ENCODE measurements around the gene ZNF462. TPM values are rescaled to one million over a fixed set of nuclear protein-coding genes. Genes with fewer than 3 reads are reported as not detected.

The ZNF462 gene
- total RNA-seq, 1 donor from 2014 or later = 29.2 TPM

- Histone ChIP-seq H3K4me1 (no peaks in the 10 kb centered on the region), H3K27ac (replicated peaks) (no peak overlapping the region), H3K4me3 (no peak overlapping the region), H3K9me3 (replicated peaks) (no peaks in the 10 kb centered on the region), H3K27me3 (ENCODE audit: low read depth) (no peaks in the 10 kb centered on the region), H3K36me3 (no peaks in the 10 kb centered on the region)
- intact Hi-C loops (cut with micrococcal nuclease) = no loop called here
- DNase-seq = no peak
- TF ChIP-seq CTCF (IDR thresholded peaks at IDR 0.05; ENCODE audit: borderline replicate concordance) = no peak
Observed at GRCh38 chr9:107051392-107051791, 188.4 kb downstream of the ZNF462 start.

- H3K36me3 ChIP-seq = no peaks in the 10 kb centered on the region
- H3K4me3 ChIP-seq = no peak overlapping the region
- intact Hi-C loops (cut with micrococcal nuclease) = no loop called here
- no peak for TF ChIP-seq CTCF (IDR thresholded peaks at IDR 0.05; ENCODE audit: borderline replicate concordance)
- H3K27ac ChIP-seq (replicated peaks) = no peak overlapping the region
- no peaks in the 10 kb centered on the region for H3K27me3 ChIP-seq (ENCODE audit: low read depth)
- H3K4me1 ChIP-seq = no peaks in the 10 kb centered on the region
- no peaks in the 10 kb centered on the region for H3K9me3 ChIP-seq (replicated peaks)
- no peak for DNase-seq
Observed at GRCh38 chr9:107054146-107054545, 191.2 kb downstream of the ZNF462 start.

GRCh38 chr9:107059220-107059619 lies 196.3 kb downstream of the ZNF462 start:
- no peak for TF ChIP-seq CTCF (IDR thresholded peaks at IDR 0.05; ENCODE audit: borderline replicate concordance)
- no peaks in the 10 kb centered on the region for H3K9me3 ChIP-seq (replicated peaks)
- peaks cover 4% of the 10 kb centered on the region for H3K4me1 ChIP-seq
- DNase-seq = no peak
- no peak overlapping the region for H3K27ac ChIP-seq (replicated peaks)
- H3K4me3 ChIP-seq = no peak overlapping the region
- intact Hi-C loops (cut with micrococcal nuclease) = no loop called here
- no peaks in the 10 kb centered on the region for H3K27me3 ChIP-seq (ENCODE audit: low read depth)
- H3K36me3 ChIP-seq = no peaks in the 10 kb centered on the region

- Histone ChIP-seq H3K27me3 (ENCODE audit: low read depth) (no peaks in the 10 kb centered on the region), H3K9me3 (replicated peaks) (no peaks in the 10 kb centered on the region), H3K4me1 (peaks cover 4% of the 10 kb centered on the region), H3K4me3 (no peak overlapping the region), H3K36me3 (no peaks in the 10 kb centered on the region), H3K27ac (replicated peaks) (no peak overlapping the region)
- TF ChIP-seq CTCF (IDR thresholded peaks at IDR 0.05; ENCODE audit: borderline replicate concordance) = no peak
- no peak for DNase-seq
- intact Hi-C loops (cut with micrococcal nuclease) = no loop called here
Observed at GRCh38 chr9:107060062-107060461, 197.1 kb downstream of the ZNF462 start.
